GM23338 (cell line): Measurements from ENCODE around the gene B4GALT1. TPM values are rescaled to one million over a fixed set of nuclear protein-coding genes. Genes with fewer than 3 reads are reported as not detected.
A peak's percentile ranks its signal among the peaks of the same experiment; 100 is the strongest.

Source experiments
- ATAC-seq: fragments of 200-7000 bp; cut with Tn5 transposase; 3 replicates; pipeline ENCODE4 v1.9.1; 2020
- DNase-seq: peaks from one replicate; pipeline ENCODE4 v3.0.0-alpha.2; 2015; ENCODE audit warnings: low spot score
- H2AFZ ChIP-seq: fragments of 200-600 bp; sonication (generic); 2 replicates; pipeline ENCODE4 v1.8.0; 2016; ENCODE audit warnings: antibody characterized with exemption, mild to moderate bottlenecking, moderate library complexity
- H3F3A ChIP-seq: fragments of 200-600 bp; sonication (generic); replicated peaks from 2 replicates; pipeline ENCODE4 v1.8.0; 2017; ENCODE audit warnings: antibody characterized with exemption, mixed run types, low read depth
- H3K27ac ChIP-seq: fragments of 200-600 bp; sonication (generic); 2 replicates; pipeline ENCODE4 v1.6.1; 2016; ENCODE audit warnings: low read depth
- H3K27me3 ChIP-seq: fragments of 200-600 bp; sonication (generic); 2 replicates; pipeline ENCODE4 v1.8.0; 2016; ENCODE audit warnings: mild to moderate bottlenecking, mixed run types, moderate library complexity; ENCODE audit not compliant: insufficient read depth
- H3K36me3 ChIP-seq: fragments of 200-600 bp; sonication (generic); 2 replicates; pipeline ENCODE4 v1.8.0; 2016; ENCODE audit warnings: mild to moderate bottlenecking; ENCODE audit not compliant: insufficient read depth
- H3K4me1 ChIP-seq: fragments of 200-600 bp; sonication (generic); 2 replicates; pipeline ENCODE4 v1.8.0; 2016; ENCODE audit warnings: mild to moderate bottlenecking, moderate library complexity; ENCODE audit not compliant: insufficient read depth
- H3K4me2 ChIP-seq: fragments of 200-600 bp; sonication (generic); 2 replicates; pipeline ENCODE4 v1.7.1; 2017; ENCODE audit warnings: mixed run types
- H3K4me3 ChIP-seq: fragments of 200-600 bp; sonication (generic); 2 replicates; pipeline ENCODE4 v1.6.1; 2016; ENCODE audit warnings: mixed run types
- H3K79me2 ChIP-seq: fragments of 200-600 bp; sonication (generic); replicated peaks from 2 replicates; pipeline ENCODE4 v1.8.0; 2017; ENCODE audit warnings: mild to moderate bottlenecking; ENCODE audit not compliant: insufficient read depth
- H3K9me2 ChIP-seq: fragments of 200-600 bp; sonication (generic); 2 replicates; pipeline ENCODE4 v1.8.0; 2017; ENCODE audit not compliant: insufficient read depth
- H4K20me1 ChIP-seq: fragments of 200-600 bp; sonication (generic); replicated peaks from 2 replicates; pipeline ENCODE4 v1.8.0; 2017; ENCODE audit warnings: mild to moderate bottlenecking; ENCODE audit not compliant: insufficient read depth
- H3K27ac Mint-ChIP-seq: 2 replicates; pipeline ENCODE4 v1.8.0; 2020; ENCODE audit warnings: inconsistent platforms, mild to moderate bottlenecking, moderate library complexity, mixed read lengths
- H3K27me3 Mint-ChIP-seq: 3 replicates; pipeline ENCODE4 v1.8.0; 2022; ENCODE audit warnings: low read depth, mild to moderate bottlenecking, moderate library complexity, mixed read lengths, inconsistent platforms; ENCODE audit not compliant: insufficient read depth, poor library complexity
- H3K36me3 Mint-ChIP-seq: 3 replicates; pipeline ENCODE4 v1.8.0; 2021; ENCODE audit warnings: low read depth, mild to moderate bottlenecking, inconsistent platforms, moderate library complexity, mixed read lengths
- H3K4me1 Mint-ChIP-seq: 3 replicates; pipeline ENCODE4 v1.8.0; 2020; ENCODE audit warnings: mild to moderate bottlenecking, inconsistent platforms, mixed read lengths
- H3K4me3 Mint-ChIP-seq: 3 replicates; pipeline ENCODE4 v1.8.0; 2021; ENCODE audit warnings: moderate library complexity, mild to moderate bottlenecking, inconsistent platforms, mixed read lengths
- H3K9me3 Mint-ChIP-seq: 3 replicates; pipeline ENCODE4 v1.8.0; 2020; ENCODE audit warnings: moderate library complexity, mild to moderate bottlenecking, inconsistent platforms, mixed read lengths
- CREB1 ChIP-seq: fragments of 250-450 bp; sonication (Bioruptor Pico); IDR thresholded peaks from 2 replicates; pipeline ENCODE4 v1.5.0; 2020; ENCODE audit warnings: low read depth, mild to moderate bottlenecking, moderate library complexity
- ZNF114 ChIP-seq: fragments of 250-450 bp; sonication (Bioruptor Pico); IDR thresholded peaks from 2 replicates; pipeline ENCODE4 v1.5.0; 2020; ENCODE audit warnings: mild to moderate bottlenecking, moderate library complexity
- polyA plus RNA-seq: library from polyadenylated mRNA; unstranded; fragments of >200 nt; fragmentation: Nextera tagmentation; extraction: Ambion mirVana; gene quantifications from 2 replicates; pipeline ENCODE4 v1.2.1, GENCODE V29; 2016
- total RNA-seq: library from RNA; depleted of rRNA; stranded (reverse); fragments of >200 nt; shearing (Covaris generic); gene quantifications from 2 replicates; pipeline ENCODE4 v1.2.3, GENCODE V29; 2014
- TF ChIP-seq, protein P1 (sequence below): fragments of 250-450 bp; sonication (Bioruptor Pico); IDR thresholded peaks from 2 replicates; pipeline ENCODE4 v1.5.0; 2020; ENCODE audit warnings: mild to moderate bottlenecking, moderate library complexity
- TF ChIP-seq, protein P2 (sequence below), 2 experiments: fragments of 200-600 bp in 1 of 2; sonication (generic) in 1 of 2; conservative IDR thresholded peaks; 2 replicates each; pipeline versions ENCODE4 v1.5.1 to v1.6.1; 2016 to 2017; ENCODE audit warnings: antibody characterized with exemption in 2 of 2, low read depth in 2 of 2, mild to moderate bottlenecking in 2 of 2, moderate library complexity in 1 of 2

Gene B4GALT1
- total and polyA plus RNA-seq, 2 experiments from 2014 or later = 6.3 to 15.8 TPM

DNA sequence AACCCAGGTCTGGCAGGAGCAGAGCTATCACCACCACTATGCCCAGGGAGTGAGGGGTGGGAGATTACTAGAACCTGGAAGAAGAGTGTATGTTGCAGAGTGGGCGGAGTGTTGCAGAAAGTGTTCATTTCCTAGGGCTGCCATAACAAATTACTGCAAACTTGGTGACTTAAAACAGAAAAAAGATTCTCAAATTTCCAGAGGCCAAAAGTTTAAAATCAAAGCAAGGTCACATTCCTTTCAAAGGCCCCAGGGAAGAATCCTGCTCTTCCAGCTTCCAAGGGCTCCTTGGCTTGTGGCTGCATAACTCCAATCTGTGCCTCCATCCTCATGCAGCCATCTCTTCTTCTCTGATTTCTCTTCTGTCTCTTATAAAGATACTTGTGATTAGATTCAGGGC, 42.3 kb upstream of the B4GALT1 start (continued):
- TF ChIP-seq, protein P1, sequence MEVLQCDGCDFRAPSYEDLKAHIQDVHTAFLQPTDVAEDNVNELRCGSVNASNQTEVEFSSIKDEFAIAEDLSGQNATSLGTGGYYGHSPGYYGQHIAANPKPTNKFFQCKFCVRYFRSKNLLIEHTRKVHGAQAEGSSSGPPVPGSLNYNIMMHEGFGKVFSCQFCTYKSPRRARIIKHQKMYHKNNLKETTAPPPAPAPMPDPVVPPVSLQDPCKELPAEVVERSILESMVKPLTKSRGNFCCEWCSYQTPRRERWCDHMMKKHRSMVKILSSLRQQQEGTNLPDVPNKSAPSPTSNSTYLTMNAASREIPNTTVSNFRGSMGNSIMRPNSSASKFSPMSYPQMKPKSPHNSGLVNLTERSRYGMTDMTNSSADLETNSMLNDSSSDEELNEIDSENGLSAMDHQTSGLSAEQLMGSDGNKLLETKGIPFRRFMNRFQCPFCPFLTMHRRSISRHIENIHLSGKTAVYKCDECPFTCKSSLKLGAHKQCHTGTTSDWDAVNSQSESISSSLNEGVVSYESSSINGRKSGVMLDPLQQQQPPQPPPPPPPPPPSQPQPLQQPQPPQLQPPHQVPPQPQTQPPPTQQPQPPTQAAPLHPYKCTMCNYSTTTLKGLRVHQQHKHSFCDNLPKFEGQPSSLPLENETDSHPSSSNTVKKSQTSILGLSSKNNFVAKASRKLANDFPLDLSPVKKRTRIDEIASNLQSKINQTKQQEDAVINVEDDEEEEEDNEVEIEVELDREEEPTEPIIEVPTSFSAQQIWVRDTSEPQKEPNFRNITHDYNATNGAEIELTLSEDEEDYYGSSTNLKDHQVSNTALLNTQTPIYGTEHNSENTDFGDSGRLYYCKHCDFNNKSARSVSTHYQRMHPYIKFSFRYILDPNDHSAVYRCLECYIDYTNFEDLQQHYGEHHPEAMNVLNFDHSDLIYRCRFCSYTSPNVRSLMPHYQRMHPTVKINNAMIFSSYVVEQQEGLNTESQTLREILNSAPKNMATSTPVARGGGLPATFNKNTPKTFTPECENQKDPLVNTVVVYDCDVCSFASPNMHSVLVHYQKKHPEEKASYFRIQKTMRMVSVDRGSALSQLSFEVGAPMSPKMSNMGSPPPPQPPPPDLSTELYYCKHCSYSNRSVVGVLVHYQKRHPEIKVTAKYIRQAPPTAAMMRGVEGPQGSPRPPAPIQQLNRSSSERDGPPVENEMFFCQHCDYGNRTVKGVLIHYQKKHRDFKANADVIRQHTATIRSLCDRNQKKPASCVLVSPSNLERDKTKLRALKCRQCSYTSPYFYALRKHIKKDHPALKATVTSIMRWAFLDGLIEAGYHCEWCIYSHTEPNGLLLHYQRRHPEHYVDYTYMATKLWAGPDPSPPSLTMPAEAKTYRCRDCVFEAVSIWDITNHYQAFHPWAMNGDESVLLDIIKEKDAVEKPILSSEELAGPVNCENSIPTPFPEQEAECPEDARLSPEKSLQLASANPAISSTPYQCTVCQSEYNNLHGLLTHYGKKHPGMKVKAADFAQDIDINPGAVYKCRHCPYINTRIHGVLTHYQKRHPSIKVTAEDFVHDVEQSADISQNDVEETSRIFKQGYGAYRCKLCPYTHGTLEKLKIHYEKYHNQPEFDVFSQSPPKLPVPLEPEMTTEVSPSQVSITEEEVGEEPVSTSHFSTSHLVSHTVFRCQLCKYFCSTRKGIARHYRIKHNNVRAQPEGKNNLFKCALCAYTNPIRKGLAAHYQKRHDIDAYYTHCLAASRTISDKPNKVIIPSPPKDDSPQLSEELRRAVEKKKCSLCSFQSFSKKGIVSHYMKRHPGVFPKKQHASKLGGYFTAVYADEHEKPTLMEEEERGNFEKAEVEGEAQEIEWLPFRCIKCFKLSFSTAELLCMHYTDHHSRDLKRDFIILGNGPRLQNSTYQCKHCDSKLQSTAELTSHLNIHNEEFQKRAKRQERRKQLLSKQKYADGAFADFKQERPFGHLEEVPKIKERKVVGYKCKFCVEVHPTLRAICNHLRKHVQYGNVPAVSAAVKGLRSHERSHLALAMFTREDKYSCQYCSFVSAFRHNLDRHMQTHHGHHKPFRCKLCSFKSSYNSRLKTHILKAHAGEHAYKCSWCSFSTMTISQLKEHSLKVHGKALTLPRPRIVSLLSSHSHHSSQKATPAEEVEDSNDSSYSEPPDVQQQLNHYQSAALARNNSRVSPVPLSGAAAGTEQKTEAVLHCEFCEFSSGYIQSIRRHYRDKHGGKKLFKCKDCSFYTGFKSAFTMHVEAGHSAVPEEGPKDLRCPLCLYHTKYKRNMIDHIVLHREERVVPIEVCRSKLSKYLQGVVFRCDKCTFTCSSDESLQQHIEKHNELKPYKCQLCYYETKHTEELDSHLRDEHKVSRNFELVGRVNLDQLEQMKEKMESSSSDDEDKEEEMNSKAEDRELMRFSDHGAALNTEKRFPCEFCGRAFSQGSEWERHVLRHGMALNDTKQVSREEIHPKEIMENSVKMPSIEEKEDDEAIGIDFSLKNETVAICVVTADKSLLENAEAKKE (CRISPR knock-in tag) = no peak

DNA sequence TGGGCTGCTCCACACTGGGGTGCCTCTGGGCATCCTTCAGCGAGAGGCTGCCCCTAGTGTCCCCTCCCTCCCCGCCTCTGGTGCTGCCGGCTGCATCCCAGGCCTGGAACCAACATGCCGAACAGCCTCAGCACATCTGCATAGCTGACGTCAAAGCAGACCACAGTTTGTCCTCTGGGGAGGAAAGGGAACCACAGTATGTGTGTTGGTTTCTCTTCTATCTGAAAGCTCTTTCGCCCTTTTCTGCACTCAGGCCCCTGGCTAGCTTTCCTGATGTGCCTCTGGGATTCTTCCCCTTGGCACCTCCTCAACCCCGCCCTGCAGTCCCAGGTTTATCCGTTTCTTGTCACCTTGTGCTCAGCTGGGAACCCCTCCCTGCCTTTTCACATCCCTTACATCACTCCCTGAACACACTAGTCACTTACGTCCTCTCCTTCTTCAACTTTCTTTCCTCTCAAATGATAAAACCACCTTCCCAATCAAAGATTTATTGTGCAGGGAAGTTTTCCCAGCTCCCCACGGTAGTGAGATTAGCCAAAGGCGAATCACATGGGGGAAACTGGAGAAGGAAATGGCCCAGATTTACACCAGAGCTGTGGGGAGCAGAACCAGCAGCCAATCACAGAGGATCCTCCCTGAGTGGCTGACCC, 35.5 kb upstream of the B4GALT1 start:
- H3K4me2 ChIP-seq = no peak overlapping the region
- peak; percentile 93 for ATAC-seq

More for the DNA sequence above, 35.5 kb upstream of the B4GALT1 start:
- Mint-ChIP-seq H3K4me1 (peaks cover 6% of the 10 kb centered on the region; the same call in 2 of the 3 replicates), H3K9me3 (no peaks in the 10 kb centered on the region), H3K27ac (no peak overlapping the region), H3K36me3 (no peaks in the 10 kb centered on the region), H3K4me3 (no peak overlapping the region), H3K27me3 (peaks cover 2% of the 10 kb centered on the region)
- no peaks in the 10 kb centered on the region for H4K20me1 ChIP-seq
- no peaks in the 10 kb centered on the region for H3K36me3 ChIP-seq
- H3K27me3 ChIP-seq = no peaks in the 10 kb centered on the region
- H3K4me1 ChIP-seq = no peaks in the 10 kb centered on the region; the same call in 1 of the 2 replicates
- peak; percentile 53 for DNase-seq
- no peaks in the 10 kb centered on the region for H3K79me2 ChIP-seq
- peak overlapping the region; percentile 94 for H2AFZ ChIP-seq
- no peak overlapping the region for H3K27ac ChIP-seq
- H3K4me3 ChIP-seq = no peak overlapping the region
- TF ChIP-seq CREB1 (CRISPR knock-in tag) = 0 out of 2 replicates have a peak, but pooled peaks have one; percentile 25
- TF ChIP-seq, protein P2, sequence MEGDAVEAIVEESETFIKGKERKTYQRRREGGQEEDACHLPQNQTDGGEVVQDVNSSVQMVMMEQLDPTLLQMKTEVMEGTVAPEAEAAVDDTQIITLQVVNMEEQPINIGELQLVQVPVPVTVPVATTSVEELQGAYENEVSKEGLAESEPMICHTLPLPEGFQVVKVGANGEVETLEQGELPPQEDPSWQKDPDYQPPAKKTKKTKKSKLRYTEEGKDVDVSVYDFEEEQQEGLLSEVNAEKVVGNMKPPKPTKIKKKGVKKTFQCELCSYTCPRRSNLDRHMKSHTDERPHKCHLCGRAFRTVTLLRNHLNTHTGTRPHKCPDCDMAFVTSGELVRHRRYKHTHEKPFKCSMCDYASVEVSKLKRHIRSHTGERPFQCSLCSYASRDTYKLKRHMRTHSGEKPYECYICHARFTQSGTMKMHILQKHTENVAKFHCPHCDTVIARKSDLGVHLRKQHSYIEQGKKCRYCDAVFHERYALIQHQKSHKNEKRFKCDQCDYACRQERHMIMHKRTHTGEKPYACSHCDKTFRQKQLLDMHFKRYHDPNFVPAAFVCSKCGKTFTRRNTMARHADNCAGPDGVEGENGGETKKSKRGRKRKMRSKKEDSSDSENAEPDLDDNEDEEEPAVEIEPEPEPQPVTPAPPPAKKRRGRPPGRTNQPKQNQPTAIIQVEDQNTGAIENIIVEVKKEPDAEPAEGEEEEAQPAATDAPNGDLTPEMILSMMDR (conservative IDR thresholded peaks at IDR 0.05; ENCODE audit: low read depth in 2 of 2) = 0 out of 4 replicates have a peak, but pooled peaks of 1 of the 2 experiments have one; percentile 5
- no peak for TF ChIP-seq ZNF114 (CRISPR knock-in tag)
- H3F3A ChIP-seq = no peaks in the 10 kb centered on the region
- H3K9me2 ChIP-seq = peaks cover 6% of the 10 kb centered on the region; the same call in 1 of the 2 replicates
